Neural cell (in vitro differentiated cells): ENCODE results near the gene SLC18A2. TPM values are rescaled to one million over a fixed set of nuclear protein-coding genes. Genes with fewer than 3 reads are reported as not detected.

ENCODE experiments used
- H2AFZ ChIP-seq: fragments of 200-600, 300-800 bp; sonication (generic), shearing (Covaris generic); 2 replicates; pipeline ENCODE4 v1.6.0; 2014; ENCODE audit warnings: low read depth, mild to moderate bottlenecking, antibody characterized with exemption, low read length, moderate library complexity
- H3F3A ChIP-seq: fragments of 200-600 bp; shearing (Covaris generic); 2 replicates; pipeline ENCODE4 v1.6.1; 2016; ENCODE audit warnings: mild to moderate bottlenecking, moderate library complexity, mixed read lengths, antibody characterized with exemption, low read length; ENCODE audit not compliant: insufficient read depth, poor library complexity, severe bottlenecking
- H3K27ac ChIP-seq: fragments of 200-600, 300-800 bp; sonication (generic), shearing (Covaris generic); 2 replicates; pipeline ENCODE4 v1.5.1; 2014; ENCODE audit warnings: mild to moderate bottlenecking, low read length, moderate library complexity
- H3K27me3 ChIP-seq: fragments of 300-800, 200-600 bp; sonication (generic), shearing (Covaris generic); 2 replicates; pipeline ENCODE4 v1.6.0; 2014; ENCODE audit warnings: mild to moderate bottlenecking, low read depth, low read length, moderate library complexity; ENCODE audit not compliant: insufficient read depth
- H3K36me3 ChIP-seq: fragments of 300-800, 200-600 bp; sonication (generic), shearing (Covaris generic); 2 replicates; pipeline ENCODE4 v1.5.1; 2014; ENCODE audit warnings: mild to moderate bottlenecking, antibody characterized with exemption, low read length, moderate library complexity; ENCODE audit not compliant: insufficient read depth
- H3K4me2 ChIP-seq: fragments of 300-800, 200-600 bp; sonication (generic), shearing (Covaris generic); 2 replicates; pipeline ENCODE4 v1.6.0; 2014; ENCODE audit warnings: mild to moderate bottlenecking, low read length
- H3K4me3 ChIP-seq: fragments of 300-800, 200-600 bp; sonication (generic), shearing (Covaris generic); 2 replicates; pipeline ENCODE4 v1.5.1; 2014; ENCODE audit warnings: mild to moderate bottlenecking, low read length, moderate library complexity
- H3K79me2 ChIP-seq: fragments of 200-600 bp; shearing (Covaris generic); replicated peaks from 2 replicates; pipeline ENCODE4 v1.6.0; 2014; ENCODE audit warnings: mild to moderate bottlenecking, low read length, moderate library complexity; ENCODE audit not compliant: insufficient read depth
- H3K9ac ChIP-seq: fragments of 300-800, 200-600 bp; sonication (generic), shearing (Covaris generic); 2 replicates; pipeline ENCODE4 v1.6.1; 2016; ENCODE audit warnings: mild to moderate bottlenecking, low read length, mixed read lengths
- H3K9me2 ChIP-seq: fragments of 200-600 bp; shearing (Covaris generic); 2 replicates; pipeline ENCODE4 v1.6.1; 2016; ENCODE audit warnings: mild to moderate bottlenecking, low read length, mixed read lengths; ENCODE audit not compliant: insufficient read depth
- H3K9me3 ChIP-seq: fragments of 200-600, 300-800 bp; sonication (generic), shearing (Covaris generic); 2 replicates; pipeline ENCODE4 v1.6.1; 2016; ENCODE audit warnings: mild to moderate bottlenecking, mixed run types, low read length, moderate library complexity, mixed read lengths
- H4K20me1 ChIP-seq: fragments of 200-600 bp; shearing (Covaris generic); 2 replicates; pipeline ENCODE4 v1.6.1; 2016; ENCODE audit warnings: mild to moderate bottlenecking, mixed run types; ENCODE audit not compliant: insufficient read depth
- EP300 ChIP-seq: fragments of 450-650 bp; conservative IDR thresholded peaks from 2 replicates; pipeline ENCODE4 v1.6.1; 2014; ENCODE audit warnings: antibody characterized with exemption, mild to moderate bottlenecking, moderate library complexity; ENCODE audit not compliant: poor library complexity, severe bottlenecking
- EZH2 ChIP-seq: fragments of 200-600, 300-800 bp; shearing (Covaris generic), sonication (generic); IDR thresholded peaks from 2 replicates; pipeline ENCODE4 v1.6.1; 2014; ENCODE audit warnings: antibody characterized with exemption, low read length, borderline replicate concordance, mild to moderate bottlenecking; ENCODE audit not compliant: insufficient read depth, poor library complexity, severe bottlenecking
- MXI1 ChIP-seq: fragments of 450-650 bp; conservative IDR thresholded peaks from 2 replicates; pipeline ENCODE4 v1.6.1; 2014; ENCODE audit warnings: antibody characterized with exemption, mild to moderate bottlenecking; ENCODE audit not compliant: poor library complexity, severe bottlenecking
- POLR2AphosphoS5 ChIP-seq: IDR thresholded peaks from 2 replicates; pipeline ENCODE4 v1.6.1; 2012
- RAD21 ChIP-seq: fragments of 450-650 bp; conservative IDR thresholded peaks from 2 replicates; pipeline ENCODE4 v1.6.1; 2014; ENCODE audit warnings: antibody characterized with exemption, mild to moderate bottlenecking, moderate library complexity
- SMC3 ChIP-seq: fragments of 450-650 bp; conservative IDR thresholded peaks from 2 replicates; pipeline ENCODE4 v1.6.1; 2014; ENCODE audit warnings: antibody characterized with exemption, mild to moderate bottlenecking, moderate library complexity; ENCODE audit not compliant: poor library complexity
- TAF1 ChIP-seq: IDR thresholded peaks from 2 replicates; pipeline ENCODE4 v1.6.1; 2012; ENCODE audit warnings: low read depth
- polyA plus RNA-seq: library from polyadenylated mRNA; depleted of rRNA; stranded (reverse); fragments of >200 nt; gene quantifications from 2 replicates; pipeline ENCODE4 v1.2.3, GENCODE V29; 2014
- TF ChIP-seq, protein P1 (sequence below): fragments of 450-650 bp; IDR thresholded peaks from 2 replicates; pipeline ENCODE4 v1.5.1; 2014; ENCODE audit warnings: antibody characterized with exemption, mild to moderate bottlenecking, moderate library complexity; ENCODE audit not compliant: poor library complexity, severe bottlenecking
- TF ChIP-seq, protein P2 (sequence below): IDR thresholded peaks from 2 replicates; pipeline ENCODE4 v1.6.1; 2012; ENCODE audit warnings: borderline replicate concordance

Gene SLC18A2
- polyA plus RNA-seq, 1 donor from 2014 or later = 0.05 TPM

DNA sequence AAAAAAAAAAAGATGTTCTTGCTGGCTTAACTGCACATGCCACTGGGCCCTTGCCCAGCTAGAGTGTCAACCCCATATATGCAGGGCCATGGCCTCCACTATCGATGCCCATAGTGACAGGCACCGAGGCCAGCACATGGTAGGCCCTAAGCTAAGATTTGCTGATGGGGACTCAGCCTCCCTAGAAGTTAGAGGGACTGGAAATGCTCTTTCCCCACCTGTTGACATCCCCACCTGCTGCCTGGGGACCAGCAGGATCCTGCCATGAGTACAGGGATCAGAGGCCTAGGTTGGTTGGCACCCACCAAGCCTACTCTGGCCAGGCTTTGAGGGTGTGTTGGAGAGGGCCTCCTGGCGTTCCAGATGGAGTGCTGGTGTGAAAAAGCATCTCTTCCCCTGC is 16.0 kb upstream of the SLC18A2 start:
- no peaks in the 10 kb centered on the region for H3K27me3 ChIP-seq

DNA sequence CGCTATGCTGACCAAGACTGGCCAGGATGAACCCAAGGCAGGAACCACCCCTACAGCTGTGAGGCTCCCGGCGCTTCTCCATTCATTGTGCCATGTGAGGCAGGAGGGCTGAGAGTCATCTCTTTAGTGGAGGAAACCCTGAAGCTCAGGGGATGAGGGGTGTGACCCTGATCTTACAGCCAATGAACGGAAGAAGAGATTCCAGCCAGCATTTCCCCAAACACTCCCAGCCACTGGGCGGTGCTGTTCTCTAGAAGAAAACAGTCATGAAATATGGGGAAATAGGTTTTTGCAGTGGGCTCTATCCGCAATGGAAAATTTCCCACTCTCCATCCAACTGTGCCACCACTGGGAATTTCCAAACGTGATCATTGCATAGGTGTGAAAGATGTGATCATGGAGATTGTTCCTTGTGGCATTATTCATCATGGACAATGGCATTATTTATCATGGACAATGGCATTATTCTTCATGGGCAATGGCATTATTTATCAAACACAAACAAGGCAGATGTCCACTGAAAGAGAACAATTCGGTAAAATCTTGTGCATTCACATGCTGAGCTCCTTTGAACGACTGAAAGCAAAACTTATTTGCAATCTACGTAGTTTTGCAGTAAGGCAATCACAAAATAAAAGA is 14.0 kb upstream of the SLC18A2 start:
- Histone ChIP-seq H3F3A (no peaks in the 10 kb centered on the region), H3K4me2 (no peak overlapping the region), H3K36me3 (no peaks in the 10 kb centered on the region), H3K9ac (no peak overlapping the region), H3K4me3 (no peak overlapping the region), H4K20me1 (no peaks in the 10 kb centered on the region), H3K79me2 (no peaks in the 10 kb centered on the region), H3K9me2 (no peaks in the 10 kb centered on the region), H3K27me3 (no peaks in the 10 kb centered on the region), H3K27ac (no peak overlapping the region), H3K9me3 (no peaks in the 10 kb centered on the region), H2AFZ (no peak overlapping the region)
- no peak for TF ChIP-seq EZH2
- TF ChIP-seq EP300 = no peak
- no peak for TF ChIP-seq MXI1
- no peak for TF ChIP-seq RAD21
- no peak for TF ChIP-seq SMC3
- TF ChIP-seq TAF1 = no peak
- TF ChIP-seq, protein P1, sequence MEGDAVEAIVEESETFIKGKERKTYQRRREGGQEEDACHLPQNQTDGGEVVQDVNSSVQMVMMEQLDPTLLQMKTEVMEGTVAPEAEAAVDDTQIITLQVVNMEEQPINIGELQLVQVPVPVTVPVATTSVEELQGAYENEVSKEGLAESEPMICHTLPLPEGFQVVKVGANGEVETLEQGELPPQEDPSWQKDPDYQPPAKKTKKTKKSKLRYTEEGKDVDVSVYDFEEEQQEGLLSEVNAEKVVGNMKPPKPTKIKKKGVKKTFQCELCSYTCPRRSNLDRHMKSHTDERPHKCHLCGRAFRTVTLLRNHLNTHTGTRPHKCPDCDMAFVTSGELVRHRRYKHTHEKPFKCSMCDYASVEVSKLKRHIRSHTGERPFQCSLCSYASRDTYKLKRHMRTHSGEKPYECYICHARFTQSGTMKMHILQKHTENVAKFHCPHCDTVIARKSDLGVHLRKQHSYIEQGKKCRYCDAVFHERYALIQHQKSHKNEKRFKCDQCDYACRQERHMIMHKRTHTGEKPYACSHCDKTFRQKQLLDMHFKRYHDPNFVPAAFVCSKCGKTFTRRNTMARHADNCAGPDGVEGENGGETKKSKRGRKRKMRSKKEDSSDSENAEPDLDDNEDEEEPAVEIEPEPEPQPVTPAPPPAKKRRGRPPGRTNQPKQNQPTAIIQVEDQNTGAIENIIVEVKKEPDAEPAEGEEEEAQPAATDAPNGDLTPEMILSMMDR = no peak
- no peak for TF ChIP-seq POLR2AphosphoS5
- TF ChIP-seq, protein P2, sequence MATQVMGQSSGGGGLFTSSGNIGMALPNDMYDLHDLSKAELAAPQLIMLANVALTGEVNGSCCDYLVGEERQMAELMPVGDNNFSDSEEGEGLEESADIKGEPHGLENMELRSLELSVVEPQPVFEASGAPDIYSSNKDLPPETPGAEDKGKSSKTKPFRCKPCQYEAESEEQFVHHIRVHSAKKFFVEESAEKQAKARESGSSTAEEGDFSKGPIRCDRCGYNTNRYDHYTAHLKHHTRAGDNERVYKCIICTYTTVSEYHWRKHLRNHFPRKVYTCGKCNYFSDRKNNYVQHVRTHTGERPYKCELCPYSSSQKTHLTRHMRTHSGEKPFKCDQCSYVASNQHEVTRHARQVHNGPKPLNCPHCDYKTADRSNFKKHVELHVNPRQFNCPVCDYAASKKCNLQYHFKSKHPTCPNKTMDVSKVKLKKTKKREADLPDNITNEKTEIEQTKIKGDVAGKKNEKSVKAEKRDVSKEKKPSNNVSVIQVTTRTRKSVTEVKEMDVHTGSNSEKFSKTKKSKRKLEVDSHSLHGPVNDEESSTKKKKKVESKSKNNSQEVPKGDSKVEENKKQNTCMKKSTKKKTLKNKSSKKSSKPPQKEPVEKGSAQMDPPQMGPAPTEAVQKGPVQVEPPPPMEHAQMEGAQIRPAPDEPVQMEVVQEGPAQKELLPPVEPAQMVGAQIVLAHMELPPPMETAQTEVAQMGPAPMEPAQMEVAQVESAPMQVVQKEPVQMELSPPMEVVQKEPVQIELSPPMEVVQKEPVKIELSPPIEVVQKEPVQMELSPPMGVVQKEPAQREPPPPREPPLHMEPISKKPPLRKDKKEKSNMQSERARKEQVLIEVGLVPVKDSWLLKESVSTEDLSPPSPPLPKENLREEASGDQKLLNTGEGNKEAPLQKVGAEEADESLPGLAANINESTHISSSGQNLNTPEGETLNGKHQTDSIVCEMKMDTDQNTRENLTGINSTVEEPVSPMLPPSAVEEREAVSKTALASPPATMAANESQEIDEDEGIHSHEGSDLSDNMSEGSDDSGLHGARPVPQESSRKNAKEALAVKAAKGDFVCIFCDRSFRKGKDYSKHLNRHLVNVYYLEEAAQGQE = no peak

More for the DNA sequence above, 16.0 kb upstream of the SLC18A2 start:
- Histone ChIP-seq H3K9ac (no peak overlapping the region), H3K79me2 (no peaks in the 10 kb centered on the region), H3K36me3 (no peaks in the 10 kb centered on the region), H3K9me3 (no peaks in the 10 kb centered on the region), H3K27ac (no peak overlapping the region), H2AFZ (no peak overlapping the region), H3K9me2 (no peaks in the 10 kb centered on the region), H4K20me1 (no peaks in the 10 kb centered on the region), H3K4me3 (no peak overlapping the region), H3K4me2 (no peak overlapping the region), H3F3A (no peaks in the 10 kb centered on the region)
- no peak for TF ChIP-seq EP300
- TF ChIP-seq POLR2AphosphoS5 = no peak
- no peak for TF ChIP-seq MXI1
- TF ChIP-seq, protein P1 = no peak
- no peak for TF ChIP-seq TAF1
- TF ChIP-seq, protein P2 = no peak
- TF ChIP-seq RAD21 = no peak
- no peak for TF ChIP-seq EZH2
- TF ChIP-seq SMC3 = no peak
